ENCODE data around the gene GAPVD1.

Gene GAPVD1

DNA sequence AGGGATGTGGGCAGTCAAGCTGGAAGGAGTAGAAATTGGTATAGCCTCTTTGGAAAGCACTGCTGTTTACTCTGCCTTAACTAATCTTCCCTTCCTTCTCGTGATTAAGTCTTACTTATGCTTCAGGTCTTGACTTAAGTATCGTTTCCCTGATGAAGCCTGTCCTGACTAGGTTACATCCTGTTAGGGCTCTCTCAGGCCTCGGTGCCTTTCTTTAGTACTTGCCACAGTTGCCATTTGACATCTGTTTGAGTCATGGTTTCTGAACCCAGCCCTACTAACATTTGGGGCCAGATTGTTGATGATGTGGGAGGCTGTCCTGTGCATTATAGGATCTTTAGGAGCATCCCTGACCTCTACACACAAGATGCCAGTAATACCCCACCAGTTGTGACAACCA is 94.4 kb downstream of the GAPVD1 start:
- no peak for DNase-seq (ENCODE audit: low spot score)
- in situ Hi-C loops (cut with MboI; ENCODE audit: low sequenced_read_pairs, unreplicated experiment), result loop anchor here (25.0 kb wide), 2 partner anchors 494 to 569 kb away; partner anchors contain the start of genes ARPC5L, OLFML2A, RPL35 and WDR38
- TF ChIP-seq, protein P1, sequence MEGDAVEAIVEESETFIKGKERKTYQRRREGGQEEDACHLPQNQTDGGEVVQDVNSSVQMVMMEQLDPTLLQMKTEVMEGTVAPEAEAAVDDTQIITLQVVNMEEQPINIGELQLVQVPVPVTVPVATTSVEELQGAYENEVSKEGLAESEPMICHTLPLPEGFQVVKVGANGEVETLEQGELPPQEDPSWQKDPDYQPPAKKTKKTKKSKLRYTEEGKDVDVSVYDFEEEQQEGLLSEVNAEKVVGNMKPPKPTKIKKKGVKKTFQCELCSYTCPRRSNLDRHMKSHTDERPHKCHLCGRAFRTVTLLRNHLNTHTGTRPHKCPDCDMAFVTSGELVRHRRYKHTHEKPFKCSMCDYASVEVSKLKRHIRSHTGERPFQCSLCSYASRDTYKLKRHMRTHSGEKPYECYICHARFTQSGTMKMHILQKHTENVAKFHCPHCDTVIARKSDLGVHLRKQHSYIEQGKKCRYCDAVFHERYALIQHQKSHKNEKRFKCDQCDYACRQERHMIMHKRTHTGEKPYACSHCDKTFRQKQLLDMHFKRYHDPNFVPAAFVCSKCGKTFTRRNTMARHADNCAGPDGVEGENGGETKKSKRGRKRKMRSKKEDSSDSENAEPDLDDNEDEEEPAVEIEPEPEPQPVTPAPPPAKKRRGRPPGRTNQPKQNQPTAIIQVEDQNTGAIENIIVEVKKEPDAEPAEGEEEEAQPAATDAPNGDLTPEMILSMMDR (IDR thresholded peaks at IDR 0.05; ENCODE audit: borderline replicate concordance, control extremely low read depth, extremely low read depth, insufficient read depth, missing control alignments), result no peak

DNA sequence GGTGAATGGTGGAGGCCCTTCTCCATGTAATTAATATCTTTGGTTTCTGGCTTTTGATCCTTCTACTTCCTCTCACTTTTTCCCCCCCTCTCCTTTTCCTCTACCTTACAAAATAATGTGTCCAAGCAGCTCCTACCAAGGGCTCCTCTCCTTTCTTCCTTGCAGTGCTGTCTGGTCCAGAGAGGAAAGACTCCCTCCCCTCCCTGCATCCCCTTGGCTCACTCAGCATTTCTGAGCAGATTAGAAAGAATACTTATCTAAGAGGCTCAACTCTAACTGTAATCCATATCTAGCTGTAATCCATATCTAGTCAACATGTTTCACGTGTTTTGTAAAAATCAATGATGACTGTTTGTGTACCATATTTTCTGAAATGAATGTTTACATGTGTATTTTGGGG is 97.4 kb downstream of the GAPVD1 start:
- TF ChIP-seq, protein P1 (IDR thresholded peaks at IDR 0.05; ENCODE audit: borderline replicate concordance, control extremely low read depth, extremely low read depth, insufficient read depth, missing control alignments), result no peak
- in situ Hi-C loops (cut with MboI; ENCODE audit: low sequenced_read_pairs, unreplicated experiment), result loop anchor here (25.0 kb wide), 2 partner anchors 497 to 572 kb away; partner anchors contain the start of genes ARPC5L, OLFML2A, RPL35 and WDR38
- no peak for DNase-seq (ENCODE audit: low spot score)

DNA sequence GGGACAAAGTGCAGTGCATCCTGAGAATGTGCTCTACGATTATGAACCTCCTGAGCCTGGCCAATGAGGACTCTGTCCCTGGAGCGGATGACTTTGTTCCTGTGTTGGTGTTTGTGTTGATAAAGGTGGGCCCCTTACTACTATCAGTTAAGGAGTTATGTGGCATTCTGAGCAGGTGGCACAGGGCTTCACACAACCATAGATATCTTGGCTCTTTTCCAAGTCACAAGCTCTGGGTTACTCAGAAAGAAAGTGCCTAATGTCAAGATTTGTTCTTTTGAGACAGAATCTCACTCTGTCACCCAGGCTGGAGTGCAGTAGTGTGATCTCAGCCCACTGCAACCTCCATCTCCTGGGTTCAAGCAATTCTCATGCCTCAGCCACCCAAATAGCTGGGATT is 99.0 kb downstream of the GAPVD1 start:
- TF ChIP-seq, protein P1 (IDR thresholded peaks at IDR 0.05; ENCODE audit: borderline replicate concordance, control extremely low read depth, extremely low read depth, insufficient read depth, missing control alignments), result no peak
- in situ Hi-C loops (cut with MboI; ENCODE audit: low sequenced_read_pairs, unreplicated experiment), result loop anchor here (25.0 kb wide), 2 partner anchors 498 to 573 kb away; partner anchors contain the start of genes ARPC5L, OLFML2A, RPL35 and WDR38
- DNase-seq (ENCODE audit: low spot score), result no peak

DNA sequence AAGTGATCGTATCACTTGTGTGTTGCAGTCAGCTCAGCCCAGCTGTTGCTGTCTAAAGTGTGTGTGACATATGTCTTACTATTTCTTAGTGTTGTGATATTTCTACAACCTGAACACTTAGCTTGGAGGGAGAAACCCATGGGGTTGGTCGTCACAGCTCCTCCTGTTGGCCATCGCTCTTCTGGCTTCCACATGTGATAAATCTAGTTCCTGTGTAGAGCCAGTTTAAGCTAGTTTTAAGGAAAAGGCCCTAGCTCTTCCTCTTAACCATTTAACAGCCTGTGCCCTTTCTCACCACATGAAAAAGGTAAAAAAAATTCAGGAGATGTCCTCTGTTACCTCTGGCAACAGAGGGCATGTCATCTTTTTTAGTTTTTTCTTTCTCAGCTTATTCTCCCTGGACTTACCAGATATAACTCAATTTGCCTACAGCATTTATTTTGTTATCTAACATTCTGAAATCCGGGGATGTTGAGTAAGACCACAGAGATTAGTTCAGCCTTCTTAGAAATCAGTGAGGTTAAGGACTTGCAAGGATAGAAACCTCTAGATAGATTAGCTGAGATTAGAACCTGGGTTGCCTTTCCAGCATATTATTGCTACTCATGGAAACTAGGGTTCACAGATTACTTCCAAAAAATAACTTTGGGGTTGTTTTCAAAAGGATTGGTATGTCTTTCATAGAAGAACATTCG is 100.4 kb downstream of the GAPVD1 start:
- no peak for DNase-seq (ENCODE audit: low spot score)
- TF ChIP-seq, protein P1 (IDR thresholded peaks at IDR 0.05; ENCODE audit: borderline replicate concordance, control extremely low read depth, extremely low read depth, insufficient read depth, missing control alignments), result no peak
- in situ Hi-C loops (cut with MboI; ENCODE audit: low sequenced_read_pairs, unreplicated experiment), result loop anchor here (25.0 kb wide), 2 partner anchors 500 to 575 kb away; partner anchors contain the start of genes ARPC5L, OLFML2A, RPL35 and WDR38

DNA sequence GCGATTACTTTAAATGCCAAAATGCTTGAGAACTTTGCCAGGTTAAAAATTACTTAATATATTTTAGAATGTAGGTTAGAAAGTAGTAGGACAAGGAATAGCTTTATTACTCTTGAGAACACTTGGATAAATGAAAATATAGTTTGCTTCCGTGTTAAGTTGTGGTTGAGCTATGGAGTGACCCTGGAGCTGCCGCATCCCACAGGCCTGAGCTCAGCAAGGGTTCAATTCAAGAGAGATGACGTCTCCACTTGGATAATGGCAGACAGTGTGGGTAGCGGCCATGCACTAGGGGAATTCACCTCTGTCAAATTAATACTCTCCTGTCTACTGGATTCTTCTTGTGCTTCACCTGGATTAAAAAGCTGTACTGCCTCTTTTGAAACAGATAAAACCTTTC is 105.0 kb downstream of the GAPVD1 start:
- no peak for DNase-seq (ENCODE audit: low spot score)
- in situ Hi-C loops (cut with MboI; ENCODE audit: low sequenced_read_pairs, unreplicated experiment), result loop anchor here (25.0 kb wide), 2 partner anchors 504 to 579 kb away; partner anchors contain the start of genes ARPC5L, OLFML2A, RPL35 and WDR38
- TF ChIP-seq, protein P1 (IDR thresholded peaks at IDR 0.05; ENCODE audit: borderline replicate concordance, control extremely low read depth, extremely low read depth, insufficient read depth, missing control alignments), result no peak

DNA sequence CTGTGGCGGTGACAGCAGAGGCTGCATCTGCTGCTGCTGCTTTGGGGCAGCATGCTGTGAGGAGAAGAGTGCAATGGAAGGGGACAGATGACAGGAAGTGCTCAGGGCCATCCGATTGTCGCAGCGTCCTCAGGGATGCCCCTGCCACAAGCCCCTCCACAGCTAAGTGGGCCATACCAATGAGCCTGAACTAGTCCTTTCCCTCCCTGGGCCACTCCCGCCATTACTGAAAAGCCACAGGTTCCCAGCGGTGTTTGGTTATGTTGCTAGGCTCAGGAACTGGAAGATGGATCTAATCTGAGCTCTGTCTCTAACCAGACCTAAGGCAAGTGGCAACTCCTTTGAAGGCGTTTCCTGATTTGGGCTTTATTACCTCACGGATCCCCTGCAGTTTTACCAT is 109.2 kb downstream of the GAPVD1 start:
- TF ChIP-seq, protein P1 (IDR thresholded peaks at IDR 0.05; ENCODE audit: borderline replicate concordance, control extremely low read depth, extremely low read depth, insufficient read depth, missing control alignments), result no peak
- in situ Hi-C loops (cut with MboI; ENCODE audit: low sequenced_read_pairs, unreplicated experiment), result loop anchor here (25.0 kb wide), 2 partner anchors 508 to 583 kb away; partner anchors contain the start of genes ARPC5L, OLFML2A, RPL35 and WDR38
- DNase-seq (ENCODE audit: low spot score), result no peak
